ENCODE data around the gene STPG3. TPM values are rescaled to one million over a fixed set of nuclear protein-coding genes. Genes with fewer than 3 reads are reported as not detected.

STPG3 gene
- not detected for total RNA-seq (ENCODE audit: unreplicated experiment)
- long read RNA-seq: 0 reads

DNA sequence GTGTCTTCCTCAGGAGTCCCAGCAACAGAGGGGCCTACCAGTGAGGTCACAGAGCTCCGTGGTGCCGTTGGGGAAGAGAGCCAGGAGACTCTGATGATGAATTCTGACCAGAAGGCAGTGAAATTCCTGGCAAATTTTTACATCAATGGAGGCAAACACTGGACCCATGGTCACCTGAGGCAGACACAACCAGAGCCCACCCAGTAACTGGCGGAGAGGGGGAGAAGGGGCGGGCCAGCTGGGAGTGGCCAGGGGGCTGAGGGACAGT lies at the start of gene STPG3:
STPG3 (plus strand) TSS at position 93 of the 268 bp plus-strand sequence; CDS start at position 94, 1 bp downstream.
- DNase-seq (ENCODE audit: low spot score): no peak
- Mint-ChIP-seq H3K4me1 (ENCODE audit: unreplicated experiment) (peaks cover 4% of the 10 kb centered on the region), H3K9me3 (ENCODE audit: unreplicated experiment) (no peaks in the 10 kb centered on the region), H3K27ac (ENCODE audit: unreplicated experiment) (no peak within 1 kb of the TSS), H3K4me3 (ENCODE audit: unreplicated experiment) (no peak within 1 kb of the TSS), H3K36me3 (ENCODE audit: low read depth, unreplicated experiment) (no peaks in the 10 kb centered on the region), H3K27me3 (ENCODE audit: unreplicated experiment) (peaks cover 4% of the 10 kb centered on the region)
- TF ChIP-seq, protein P1, sequence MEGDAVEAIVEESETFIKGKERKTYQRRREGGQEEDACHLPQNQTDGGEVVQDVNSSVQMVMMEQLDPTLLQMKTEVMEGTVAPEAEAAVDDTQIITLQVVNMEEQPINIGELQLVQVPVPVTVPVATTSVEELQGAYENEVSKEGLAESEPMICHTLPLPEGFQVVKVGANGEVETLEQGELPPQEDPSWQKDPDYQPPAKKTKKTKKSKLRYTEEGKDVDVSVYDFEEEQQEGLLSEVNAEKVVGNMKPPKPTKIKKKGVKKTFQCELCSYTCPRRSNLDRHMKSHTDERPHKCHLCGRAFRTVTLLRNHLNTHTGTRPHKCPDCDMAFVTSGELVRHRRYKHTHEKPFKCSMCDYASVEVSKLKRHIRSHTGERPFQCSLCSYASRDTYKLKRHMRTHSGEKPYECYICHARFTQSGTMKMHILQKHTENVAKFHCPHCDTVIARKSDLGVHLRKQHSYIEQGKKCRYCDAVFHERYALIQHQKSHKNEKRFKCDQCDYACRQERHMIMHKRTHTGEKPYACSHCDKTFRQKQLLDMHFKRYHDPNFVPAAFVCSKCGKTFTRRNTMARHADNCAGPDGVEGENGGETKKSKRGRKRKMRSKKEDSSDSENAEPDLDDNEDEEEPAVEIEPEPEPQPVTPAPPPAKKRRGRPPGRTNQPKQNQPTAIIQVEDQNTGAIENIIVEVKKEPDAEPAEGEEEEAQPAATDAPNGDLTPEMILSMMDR (IDR thresholded peaks at IDR 0.05; ENCODE audit: unreplicated experiment): no peak

DNA sequence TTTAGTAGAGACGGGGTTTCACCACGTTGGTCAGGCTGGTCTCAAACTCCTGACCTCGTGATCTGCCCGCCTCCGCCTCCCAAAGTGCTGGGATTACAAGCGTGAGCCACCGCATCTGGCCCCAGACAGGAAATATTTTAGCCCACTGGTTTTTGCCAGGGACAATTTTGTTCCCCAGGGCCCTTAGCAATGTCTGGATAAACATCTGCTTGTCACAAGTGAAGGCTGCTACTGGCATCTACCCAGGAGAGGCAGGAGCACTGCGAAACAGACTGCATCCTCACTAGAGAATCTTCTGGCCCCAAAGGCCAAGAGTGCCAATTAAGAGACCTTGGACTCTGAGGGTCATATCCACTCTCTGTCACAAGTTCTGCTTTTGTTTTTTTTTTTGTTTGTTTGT lies 48.1 kb upstream of the STPG3 start:
- Mint-ChIP-seq H3K27ac (ENCODE audit: unreplicated experiment) (no peak overlapping the region), H3K4me1 (ENCODE audit: unreplicated experiment) (peaks cover 21% of the 10 kb centered on the region), H3K36me3 (ENCODE audit: low read depth, unreplicated experiment) (peaks cover 12% of the 10 kb centered on the region), H3K9me3 (ENCODE audit: unreplicated experiment) (no peaks in the 10 kb centered on the region), H3K4me3 (ENCODE audit: unreplicated experiment) (no peak overlapping the region), H3K27me3 (ENCODE audit: unreplicated experiment) (peaks cover 8% of the 10 kb centered on the region)
- TF ChIP-seq, protein P1 (IDR thresholded peaks at IDR 0.05; ENCODE audit: unreplicated experiment): no peak
- no peak for DNase-seq (ENCODE audit: low spot score)

DNA sequence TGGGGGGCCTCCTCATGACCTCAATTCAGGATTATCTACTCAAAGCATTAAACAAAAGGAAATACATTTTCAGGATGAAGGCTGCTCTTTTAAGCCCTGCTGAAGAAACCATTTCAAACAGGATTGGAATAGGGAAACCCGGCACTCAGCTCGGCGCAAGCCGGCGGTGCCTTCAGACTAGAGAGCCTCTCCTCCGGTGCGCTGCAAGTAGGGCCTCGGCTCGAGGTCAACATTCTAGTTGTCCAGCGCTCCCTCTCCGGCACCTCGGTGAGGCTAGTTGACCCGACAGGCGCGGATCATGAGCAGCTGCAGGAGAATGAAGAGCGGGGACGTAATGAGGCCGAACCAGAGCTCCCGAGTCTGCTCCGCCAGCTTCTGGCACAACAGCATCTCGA lies 46.4 kb upstream of the STPG3 start:
- peaks cover 9% of the 10 kb centered on the region for H3K27me3 Mint-ChIP-seq (ENCODE audit: unreplicated experiment)
- no peak for DNase-seq (ENCODE audit: low spot score)
- peak overlapping the region; percentile 97 for H3K4me3 Mint-ChIP-seq (ENCODE audit: unreplicated experiment)
- H3K36me3 Mint-ChIP-seq (ENCODE audit: low read depth, unreplicated experiment): peaks cover 15% of the 10 kb centered on the region
- H3K9me3 Mint-ChIP-seq (ENCODE audit: unreplicated experiment): no peaks in the 10 kb centered on the region
- H3K27ac Mint-ChIP-seq (ENCODE audit: unreplicated experiment): peak overlapping the region; percentile 48
- H3K4me1 Mint-ChIP-seq (ENCODE audit: unreplicated experiment): peaks cover 21% of the 10 kb centered on the region
- TF ChIP-seq, protein P1 (IDR thresholded peaks at IDR 0.05; ENCODE audit: unreplicated experiment): no peak

DNA sequence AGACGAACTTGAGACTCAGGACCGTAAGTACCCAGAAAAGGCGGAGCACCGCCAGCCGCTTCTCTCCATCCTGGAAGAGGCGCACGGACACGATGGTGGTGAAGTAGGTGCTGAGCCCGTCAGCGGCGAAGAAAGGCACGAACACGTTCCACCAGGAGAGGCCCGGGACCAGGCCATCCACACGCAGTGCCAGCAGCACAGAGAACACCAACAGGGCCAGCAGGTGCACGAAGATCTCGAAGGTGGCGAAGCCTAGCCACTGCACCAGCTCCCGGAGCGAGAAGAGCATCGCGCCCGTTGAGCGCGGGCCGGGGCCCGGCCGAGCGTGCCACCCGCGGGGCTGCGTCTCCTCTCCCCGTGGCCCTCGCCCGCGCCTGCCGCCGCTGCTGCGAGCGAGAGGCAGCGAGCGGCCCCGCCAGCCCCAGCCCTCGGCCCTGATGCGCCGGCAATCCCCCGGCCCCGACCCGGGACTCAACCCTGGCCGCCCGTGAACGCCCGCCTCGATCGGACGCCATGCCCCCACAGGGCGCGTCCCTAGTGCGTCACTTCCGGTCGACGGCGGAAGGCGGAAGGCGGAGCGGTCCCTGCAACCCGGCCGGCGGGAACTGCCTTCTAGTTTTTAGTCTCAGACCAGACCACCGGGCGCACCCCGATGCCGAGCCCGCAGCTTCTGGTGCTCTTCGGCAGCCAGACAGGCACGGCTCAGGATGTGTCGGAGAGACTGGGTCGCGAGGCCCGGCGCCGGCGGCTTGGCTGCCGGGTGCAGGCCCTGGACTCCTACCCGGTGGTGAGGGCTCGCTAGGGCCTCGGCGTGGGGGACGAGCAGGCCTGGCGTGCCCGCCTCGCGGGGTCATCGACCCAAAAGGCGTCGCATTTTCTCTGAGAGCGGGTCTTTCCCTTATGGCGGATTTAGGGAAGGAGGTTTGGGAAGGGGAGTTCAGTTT lies 45.7 kb upstream of the STPG3 start, which contains the start of the genes NDOR1 and TMEM203:
NDOR1 (plus strand) TSS at position 575 of the 944 bp plus-strand sequence; CDS start at position 653, 78 bp downstream.
TMEM203 (minus strand) TSS at position 523 of the 944 bp plus-strand sequence; CDS start at position 289, 234 bp downstream.
- H3K4me3 Mint-ChIP-seq (ENCODE audit: unreplicated experiment): peak within 1 kb of the TSS; percentile 97
- H3K9me3 Mint-ChIP-seq (ENCODE audit: unreplicated experiment): no peaks in the 10 kb centered on the region
- peaks cover 15% of the 10 kb centered on the region for H3K36me3 Mint-ChIP-seq (ENCODE audit: low read depth, unreplicated experiment)
- peak; percentile 90 for DNase-seq (ENCODE audit: low spot score)
- H3K27me3 Mint-ChIP-seq (ENCODE audit: unreplicated experiment): peaks cover 9% of the 10 kb centered on the region
- TF ChIP-seq, protein P1 (IDR thresholded peaks at IDR 0.05; ENCODE audit: unreplicated experiment): no peak
- H3K27ac Mint-ChIP-seq (ENCODE audit: unreplicated experiment): peak within 1 kb of the TSS; percentile 55
- H3K4me1 Mint-ChIP-seq (ENCODE audit: unreplicated experiment): peaks cover 21% of the 10 kb centered on the region

DNA sequence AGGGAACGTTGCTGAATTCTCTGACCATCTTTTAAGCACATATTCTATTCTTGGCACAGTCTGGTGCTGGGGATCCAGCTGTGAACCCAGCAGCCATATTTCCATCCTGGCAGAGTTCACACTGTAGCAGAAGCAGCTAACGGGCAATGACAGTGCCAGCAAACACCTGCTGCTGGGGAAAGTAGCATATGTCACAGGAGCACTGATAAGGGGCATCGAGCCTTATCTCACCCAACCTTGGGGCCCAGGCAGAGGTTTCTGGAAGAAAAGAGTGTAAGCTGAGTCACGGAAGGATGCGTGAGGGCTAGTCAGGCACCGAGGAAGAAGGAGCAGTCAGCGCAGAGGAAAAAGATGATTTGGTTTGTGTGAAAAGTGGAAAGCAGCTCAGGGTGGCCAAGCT lies 44.5 kb upstream of the STPG3 start:
- Mint-ChIP-seq H3K27ac (ENCODE audit: unreplicated experiment) (peak overlapping the region; percentile 55), H3K36me3 (ENCODE audit: low read depth, unreplicated experiment) (peaks cover 22% of the 10 kb centered on the region), H3K9me3 (ENCODE audit: unreplicated experiment) (no peaks in the 10 kb centered on the region), H3K4me3 (ENCODE audit: unreplicated experiment) (peak overlapping the region; percentile 97), H3K4me1 (ENCODE audit: unreplicated experiment) (peaks cover 27% of the 10 kb centered on the region), H3K27me3 (ENCODE audit: unreplicated experiment) (peaks cover 14% of the 10 kb centered on the region)
- no peak for DNase-seq (ENCODE audit: low spot score)
- TF ChIP-seq, protein P1 (IDR thresholded peaks at IDR 0.05; ENCODE audit: unreplicated experiment): no peak

All from endothelial cell (in vitro differentiated cells).